Measurements from ENCODE around the gene ETNK2. TPM values are rescaled to one million over a fixed set of nuclear protein-coding genes. Genes with fewer than 3 reads are reported as not detected.
A peak's percentile ranks its signal among the peaks of the same experiment; 100 is the strongest.

Gene ETNK2
- total RNA-seq, 1 donor from 2014 or later = 5.3 TPM

DNA sequence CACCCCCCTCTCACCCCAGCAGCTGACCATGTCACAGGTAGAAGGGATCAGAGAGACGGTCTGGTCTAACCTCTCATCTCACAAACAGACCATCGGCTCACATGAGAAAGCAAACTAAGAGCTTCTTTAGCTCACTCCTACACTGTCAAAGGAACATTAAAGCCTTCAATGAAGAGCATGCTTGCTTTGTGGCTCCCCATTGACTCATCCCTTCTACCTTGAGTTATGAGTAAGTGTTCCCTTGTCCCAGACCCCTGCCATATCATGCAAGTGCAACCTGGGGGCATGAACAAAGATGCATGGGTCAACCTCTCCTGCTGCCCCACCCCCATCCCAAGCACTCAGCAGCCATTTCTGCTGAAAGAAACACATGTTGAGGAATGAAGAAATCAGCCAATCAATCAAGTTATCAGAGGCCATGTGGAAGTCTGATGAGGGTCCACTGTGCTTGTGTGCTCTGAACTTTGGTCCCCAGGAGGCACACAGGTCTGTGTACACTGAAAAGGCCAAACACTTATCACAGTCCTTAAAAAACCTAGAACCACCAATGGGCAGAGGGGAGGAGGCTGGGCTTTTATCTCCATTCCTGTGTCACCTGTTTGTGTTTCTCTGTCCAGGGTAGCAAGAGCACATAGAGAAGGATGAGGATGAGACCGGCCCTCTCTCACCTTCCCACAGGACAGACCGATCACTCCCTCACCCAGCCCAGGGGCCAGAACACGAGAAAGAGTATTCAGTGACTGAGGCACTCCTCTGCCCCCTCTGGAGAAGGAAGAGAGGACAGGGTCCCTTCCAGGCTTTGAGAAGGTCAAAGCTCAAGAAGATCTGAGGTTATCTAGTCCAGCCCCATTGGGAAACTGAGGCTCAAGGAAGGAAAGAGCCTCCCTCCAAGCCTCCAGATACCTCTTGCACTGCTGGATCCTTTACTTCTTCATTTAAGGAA, 9.5 kb downstream of the ETNK2 start:
- H3K9me3 ChIP-seq (ENCODE audit: low read depth) = no peaks in the 10 kb centered on the region
- Mint-ChIP-seq H3K27ac (no peak overlapping the region), H3K36me3 (peaks cover 11% of the 10 kb centered on the region), H3K27me3 (ENCODE audit: insufficient read depth, low read depth) (no peaks in the 10 kb centered on the region), H3K4me3 (no peak overlapping the region), H3K9me3 (no peaks in the 10 kb centered on the region), H3K4me1 (peaks cover 7% of the 10 kb centered on the region)
- DNase-seq (ENCODE audit: low spot score) = no peak
- H3K9ac ChIP-seq = no peak overlapping the region
- H3K4me1 ChIP-seq = no peaks in the 10 kb centered on the region
- H3F3A ChIP-seq (ENCODE audit: low read depth) = no peaks in the 10 kb centered on the region
- H3K27ac ChIP-seq = no peak overlapping the region
- no peaks in the 10 kb centered on the region for H3K36me3 ChIP-seq
- H3K4me3 ChIP-seq = no peak overlapping the region
- H4K20me1 ChIP-seq (ENCODE audit: low read depth) = no peaks in the 10 kb centered on the region
- H2AFZ ChIP-seq (replicated peaks) = no peak overlapping the region
- no peaks in the 10 kb centered on the region for H3K27me3 ChIP-seq
- no peak for TF ChIP-seq EZH2 (IDR thresholded peaks at IDR 0.05)
- TF ChIP-seq, protein P1, sequence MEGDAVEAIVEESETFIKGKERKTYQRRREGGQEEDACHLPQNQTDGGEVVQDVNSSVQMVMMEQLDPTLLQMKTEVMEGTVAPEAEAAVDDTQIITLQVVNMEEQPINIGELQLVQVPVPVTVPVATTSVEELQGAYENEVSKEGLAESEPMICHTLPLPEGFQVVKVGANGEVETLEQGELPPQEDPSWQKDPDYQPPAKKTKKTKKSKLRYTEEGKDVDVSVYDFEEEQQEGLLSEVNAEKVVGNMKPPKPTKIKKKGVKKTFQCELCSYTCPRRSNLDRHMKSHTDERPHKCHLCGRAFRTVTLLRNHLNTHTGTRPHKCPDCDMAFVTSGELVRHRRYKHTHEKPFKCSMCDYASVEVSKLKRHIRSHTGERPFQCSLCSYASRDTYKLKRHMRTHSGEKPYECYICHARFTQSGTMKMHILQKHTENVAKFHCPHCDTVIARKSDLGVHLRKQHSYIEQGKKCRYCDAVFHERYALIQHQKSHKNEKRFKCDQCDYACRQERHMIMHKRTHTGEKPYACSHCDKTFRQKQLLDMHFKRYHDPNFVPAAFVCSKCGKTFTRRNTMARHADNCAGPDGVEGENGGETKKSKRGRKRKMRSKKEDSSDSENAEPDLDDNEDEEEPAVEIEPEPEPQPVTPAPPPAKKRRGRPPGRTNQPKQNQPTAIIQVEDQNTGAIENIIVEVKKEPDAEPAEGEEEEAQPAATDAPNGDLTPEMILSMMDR (IDR thresholded peaks at IDR 0.05) = no peak
- no peak for TF ChIP-seq EZH2phosphoT487 (IDR thresholded peaks at IDR 0.05)
- H3K4me2 ChIP-seq = no peak overlapping the region
- H3K79me2 ChIP-seq (ENCODE audit: low read depth) = no peaks in the 10 kb centered on the region

- H3K27ac Mint-ChIP-seq = no peak overlapping the region
- DNase-seq (ENCODE audit: low spot score) = no peak
- no peak overlapping the region for H2AFZ ChIP-seq (replicated peaks)
- H3K36me3 Mint-ChIP-seq = peaks cover 11% of the 10 kb centered on the region
- no peak overlapping the region for H3K9ac ChIP-seq
- no peaks in the 10 kb centered on the region for H3K36me3 ChIP-seq
- H3K27ac ChIP-seq = no peak overlapping the region
- H3K4me3 ChIP-seq = no peak overlapping the region
- TF ChIP-seq EZH2 (IDR thresholded peaks at IDR 0.05) (no peak), EZH2phosphoT487 (IDR thresholded peaks at IDR 0.05) (no peak)
- TF ChIP-seq, protein P1 (IDR thresholded peaks at IDR 0.05) = no peak
- H4K20me1 ChIP-seq (ENCODE audit: low read depth) = no peaks in the 10 kb centered on the region
- H3K4me2 ChIP-seq = no peak overlapping the region
- no peaks in the 10 kb centered on the region for H3F3A ChIP-seq (ENCODE audit: low read depth)
- no peaks in the 10 kb centered on the region for H3K27me3 ChIP-seq
- H3K4me1 ChIP-seq = no peaks in the 10 kb centered on the region
- no peaks in the 10 kb centered on the region for H3K9me3 ChIP-seq (ENCODE audit: low read depth)
- no peaks in the 10 kb centered on the region for H3K79me2 ChIP-seq (ENCODE audit: low read depth)
- no peaks in the 10 kb centered on the region for H3K4me1 Mint-ChIP-seq
- H3K4me3 Mint-ChIP-seq = no peak overlapping the region
- H3K27me3 Mint-ChIP-seq (ENCODE audit: insufficient read depth, low read depth) = no peaks in the 10 kb centered on the region
- H3K9me3 Mint-ChIP-seq = no peaks in the 10 kb centered on the region
Measured at GRCh38 chr1:204141131-204141530, 10.7 kb downstream of the ETNK2 start.

GRCh38 chr1:204139952-204140351, 11.9 kb downstream of the ETNK2 start:
- Histone ChIP-seq H4K20me1 (ENCODE audit: low read depth) (no peaks in the 10 kb centered on the region), H3K4me3 (no peak overlapping the region), H3F3A (ENCODE audit: low read depth) (no peaks in the 10 kb centered on the region), H3K4me2 (no peak overlapping the region), H3K27ac (no peak overlapping the region), H3K27me3 (no peaks in the 10 kb centered on the region), H3K79me2 (ENCODE audit: low read depth) (no peaks in the 10 kb centered on the region), H3K9me3 (ENCODE audit: low read depth) (no peaks in the 10 kb centered on the region), H3K4me1 (no peaks in the 10 kb centered on the region), H2AFZ (replicated peaks) (no peak overlapping the region), H3K36me3 (no peaks in the 10 kb centered on the region), H3K9ac (no peak overlapping the region)
- Mint-ChIP-seq H3K4me3 (peak overlapping the region; percentile 24), H3K36me3 (peaks cover 11% of the 10 kb centered on the region), H3K27ac (no peak overlapping the region), H3K27me3 (ENCODE audit: insufficient read depth, low read depth) (peaks cover 2% of the 10 kb centered on the region), H3K9me3 (no peaks in the 10 kb centered on the region), H3K4me1 (no peaks in the 10 kb centered on the region)
- TF ChIP-seq EZH2 (IDR thresholded peaks at IDR 0.05) (no peak), EZH2phosphoT487 (IDR thresholded peaks at IDR 0.05) (no peak)
- TF ChIP-seq, protein P1 (IDR thresholded peaks at IDR 0.05) = no peak
- DNase-seq (ENCODE audit: low spot score) = no peak

Data from neural progenitor cell (in vitro differentiated cells).